NCI-H1930 (cell line): ENCODE results near the gene CADM2.
"Not testable (repeated sequence)": the region's sequence is repeated elsewhere in the genome, so short reads cannot be mapped to it uniquely, and the experiment has no call there.

Experiments
- DNase-seq, 2 experiments: peaks; one replicate each; lab custom pipeline; 2025; lab: John Stamatoyannopoulos, UW

CADM2 gene

DNA sequence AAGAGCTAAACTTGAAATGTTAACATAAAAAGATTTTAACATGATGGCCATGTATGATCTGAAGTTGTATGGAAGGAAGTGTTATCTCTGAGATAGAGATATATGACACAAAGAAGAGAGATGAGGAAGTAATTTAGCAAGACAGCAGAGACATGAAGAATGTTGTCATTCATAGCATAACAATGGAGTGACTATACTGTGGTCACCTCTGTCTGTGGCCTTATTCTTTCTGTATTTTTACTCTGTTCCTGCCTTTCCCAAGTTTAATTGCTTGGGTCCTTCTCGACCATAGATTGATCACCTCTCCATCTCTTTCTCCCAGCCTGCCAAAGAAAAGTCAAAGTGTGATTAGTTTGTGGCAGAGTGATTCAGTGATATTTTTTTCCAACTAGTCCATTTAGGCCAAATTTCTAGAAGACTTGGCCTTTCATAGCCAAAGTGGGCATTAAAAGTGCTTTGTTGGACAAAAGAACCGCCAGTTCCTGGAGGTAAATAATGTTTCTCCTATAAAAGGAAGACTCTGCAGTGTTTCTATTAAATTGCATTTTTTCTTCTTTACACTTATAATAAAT, 711.9 kb downstream of the CADM2 start:
- no peak for DNase-seq

GRCh38 chr3:85672761-85673160, 714.0 kb downstream of the CADM2 start:
- no peak for DNase-seq

DNA sequence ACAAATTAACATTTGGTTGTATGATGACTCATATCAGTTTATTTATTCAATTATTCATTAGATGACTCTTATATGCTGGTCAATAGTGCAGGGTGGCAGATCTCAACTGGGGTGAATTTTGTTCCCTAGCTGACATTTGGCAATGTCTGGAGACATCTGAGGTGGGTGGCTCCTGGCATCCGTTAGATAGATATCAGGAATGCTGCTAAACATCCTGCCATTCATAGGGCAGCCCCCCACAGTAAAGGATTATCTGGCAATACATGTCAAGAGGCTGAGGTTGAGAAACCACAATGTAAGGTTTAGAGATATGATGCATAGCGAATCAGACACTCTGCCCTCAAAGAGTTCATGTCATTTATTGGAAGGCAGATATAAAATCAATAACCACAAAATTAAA, 719.9 kb downstream of the CADM2 start:
- no peak for DNase-seq

- DNase-seq: no peak
These were observed 723.1 kb downstream of the CADM2 start for GRCh38 chr3:85681906-85682305.

GRCh38 chr3:85691196-85691595, 732.4 kb downstream of the CADM2 start:
- DNase-seq: no peak

DNA sequence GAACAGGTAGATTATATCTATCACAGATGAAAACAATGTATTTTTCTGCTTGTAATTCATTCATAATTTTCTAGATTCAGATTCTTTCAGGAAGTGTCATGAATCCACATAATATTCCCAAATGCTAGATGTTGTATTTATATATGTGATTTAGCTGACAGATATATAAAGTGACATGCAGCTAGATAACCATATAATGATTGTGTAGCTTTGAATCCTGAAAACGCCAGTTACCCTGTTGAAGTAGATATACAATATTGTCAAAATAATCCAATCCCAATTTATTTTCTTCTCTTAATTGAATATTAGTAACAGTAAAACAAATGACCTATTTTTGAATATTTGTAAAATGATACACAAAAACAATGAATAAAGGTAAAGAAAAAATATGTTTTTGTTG, 738.4 kb downstream of the CADM2 start:
- no peak for DNase-seq

DNA sequence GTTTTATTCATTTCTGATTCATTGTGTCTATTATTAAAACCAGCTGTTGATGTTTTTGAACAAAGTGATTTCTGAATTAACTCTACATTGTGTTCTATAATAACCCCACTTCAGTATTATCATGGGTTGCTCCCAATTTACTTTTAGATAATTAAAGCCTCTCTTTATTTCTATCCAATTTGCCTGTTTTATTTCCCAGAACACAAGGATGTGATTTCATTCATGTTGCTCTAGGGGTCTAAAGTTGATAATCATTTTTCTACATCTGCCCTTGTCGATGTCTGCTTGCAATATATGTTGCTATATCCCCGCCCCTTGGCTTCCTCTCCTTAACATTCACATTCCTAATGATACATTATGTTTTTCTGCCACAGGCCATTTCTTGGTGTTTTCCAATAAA, 747.3 kb downstream of the CADM2 start:
- no peak for DNase-seq

DNA sequence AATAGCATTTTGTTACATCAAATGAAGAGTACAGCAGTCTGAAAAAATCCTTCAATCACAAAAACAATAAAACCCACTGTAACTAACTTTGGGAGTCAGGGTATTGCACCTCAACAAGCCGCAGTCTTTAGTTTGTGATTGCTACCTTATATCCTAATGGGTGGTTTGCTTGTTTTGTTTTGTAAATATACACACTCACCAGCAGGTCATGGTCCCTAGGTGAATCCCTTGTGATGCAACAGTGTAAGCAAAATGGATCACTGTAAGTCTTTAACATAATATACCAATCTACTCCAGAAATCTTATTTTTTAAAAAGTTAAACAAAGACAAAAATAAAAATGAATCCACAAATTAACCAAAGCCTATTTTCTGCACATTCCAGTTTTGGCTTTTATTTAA, 749.5 kb downstream of the CADM2 start:
- DNase-seq: not testable (repeated sequence)

DNA sequence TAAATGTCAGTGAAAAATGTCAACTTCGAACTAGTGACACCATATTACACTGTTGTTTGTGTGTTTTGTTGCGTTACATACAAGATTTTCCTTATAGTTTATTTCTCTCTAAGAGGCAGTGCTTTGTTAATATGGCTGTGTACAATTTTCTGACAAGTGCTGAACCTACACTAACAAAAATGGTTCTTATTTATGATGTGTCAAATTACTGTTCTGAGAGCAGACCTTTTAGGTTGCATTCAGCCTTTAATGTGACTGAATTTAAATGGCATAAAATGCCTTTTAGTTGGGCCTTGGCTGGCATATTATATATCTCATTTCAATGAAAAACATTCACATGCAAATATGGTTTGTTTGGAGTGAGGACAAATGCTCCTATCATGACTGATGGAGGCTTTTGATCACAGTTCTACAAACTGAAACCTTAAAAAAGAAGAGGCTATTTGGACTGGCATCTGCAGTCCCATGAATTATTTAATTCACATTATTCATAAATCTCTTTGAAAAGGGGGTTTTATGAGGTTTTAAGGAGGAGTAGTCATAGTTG, 750.6 kb downstream of the CADM2 start:
- DNase-seq: no peak

DNA sequence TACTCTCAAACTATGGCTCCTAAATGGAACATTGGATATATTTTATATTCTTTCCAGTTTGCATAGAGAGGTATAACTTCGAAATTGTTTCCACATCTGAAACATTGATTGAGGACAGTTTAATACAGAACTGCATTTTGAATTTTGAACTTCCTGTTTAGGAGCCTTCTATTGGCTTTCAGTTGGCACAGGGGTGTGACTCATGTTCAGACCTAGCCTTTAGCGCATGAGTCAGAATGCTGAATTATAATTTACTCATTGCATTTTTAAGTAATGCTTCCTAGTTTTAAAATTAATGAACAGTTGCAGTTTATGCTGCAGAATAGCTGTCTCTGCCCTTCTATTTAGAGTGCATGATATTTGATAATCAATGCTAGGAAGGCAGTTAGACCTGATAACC, 751.7 kb downstream of the CADM2 start:
- DNase-seq: no peak

DNA sequence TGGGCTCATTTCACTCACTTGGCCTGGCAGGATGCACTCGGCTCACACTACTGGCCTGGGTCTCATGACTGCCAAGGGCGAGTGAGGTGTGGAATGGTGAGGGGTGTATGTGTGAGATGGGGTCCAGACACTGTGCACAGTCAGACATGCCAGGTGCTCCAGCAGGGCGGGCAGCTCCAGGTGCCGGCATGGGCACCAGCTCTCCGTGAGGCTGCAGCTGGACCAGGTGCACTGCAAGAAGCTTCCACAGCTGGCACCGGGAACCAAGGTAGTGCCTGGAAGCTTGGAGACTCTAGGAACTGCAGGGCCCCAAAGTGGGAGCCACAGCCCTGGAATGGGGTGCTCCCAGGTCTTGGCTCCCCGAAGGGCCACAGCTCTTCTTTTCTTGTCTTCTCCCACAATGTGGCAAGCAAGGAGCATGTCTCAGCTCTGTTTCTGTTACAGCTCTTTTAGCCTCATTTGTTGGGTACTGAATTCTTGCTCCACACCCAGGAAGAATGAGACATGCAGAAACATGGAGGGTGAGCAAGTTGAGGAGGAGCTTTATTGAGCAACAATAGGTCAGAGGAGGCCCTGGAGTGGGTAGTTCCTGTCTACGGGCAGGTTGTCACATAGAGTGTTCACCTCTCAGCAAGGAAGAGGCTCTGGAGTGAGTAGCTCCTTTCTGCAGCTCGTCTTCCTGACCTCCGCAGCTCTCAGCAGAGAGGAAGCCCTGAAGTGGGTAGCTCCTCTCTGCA, 762.8 kb downstream of the CADM2 start:
- DNase-seq: no peak

DNA sequence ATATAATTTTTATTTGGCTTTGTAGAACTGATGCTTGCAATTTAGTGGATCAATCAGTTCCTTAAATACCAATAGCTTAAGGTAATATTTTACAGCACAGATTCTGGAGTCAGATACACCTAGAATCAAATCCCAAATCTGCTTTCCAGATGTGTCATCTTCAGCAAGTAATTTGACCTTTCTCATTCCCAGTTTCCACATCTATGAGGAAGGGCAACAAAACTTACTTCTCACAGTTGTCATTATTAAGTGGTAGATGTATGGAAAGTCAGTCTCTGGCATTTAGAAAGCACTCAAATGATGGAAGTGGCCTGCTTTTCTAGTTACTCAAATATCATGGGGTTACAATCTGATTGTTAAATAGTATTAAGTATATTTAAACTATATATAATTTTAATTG, 767.0 kb downstream of the CADM2 start:
- DNase-seq: no peak

DNA sequence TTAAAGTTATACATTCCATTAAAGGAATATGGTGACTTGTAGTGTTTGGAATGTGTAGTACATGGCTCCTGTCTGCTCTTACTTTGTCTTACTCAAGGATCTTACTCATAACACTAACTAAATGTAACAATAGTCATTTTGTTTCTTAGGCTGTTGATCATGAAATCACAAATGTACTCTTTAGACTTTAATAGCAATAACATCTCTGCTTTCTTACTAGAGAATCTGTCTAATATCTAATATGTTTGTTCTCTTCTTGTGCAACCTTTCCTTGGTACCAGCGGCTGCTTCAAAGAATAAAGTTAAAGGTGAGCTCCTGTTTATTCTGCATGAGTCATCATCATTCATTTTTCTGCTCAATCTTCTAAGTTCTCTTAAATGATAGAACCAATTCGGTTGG, 767.5 kb downstream of the CADM2 start:
- no peak for DNase-seq

DNA sequence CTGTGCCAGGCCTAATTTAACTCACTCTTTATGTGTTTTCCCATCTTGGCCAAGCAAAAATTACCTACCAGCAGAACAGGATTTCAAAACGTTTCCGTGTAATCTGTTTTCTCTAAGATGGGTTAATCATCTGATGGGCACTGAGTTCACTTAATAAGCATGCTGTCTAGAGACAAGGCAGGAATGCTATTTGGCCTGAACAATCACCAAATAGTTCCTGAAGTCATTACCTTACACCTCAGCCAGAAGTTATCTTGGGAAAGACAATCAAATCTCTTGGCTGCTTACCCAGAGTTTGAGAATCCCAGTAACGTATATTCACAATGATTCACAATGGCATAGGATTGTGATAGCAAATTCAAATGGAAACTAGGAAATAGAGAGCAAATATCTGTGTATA, 779.1 kb downstream of the CADM2 start:
- DNase-seq: no peak

- DNase-seq: no peak
These were observed 781.8 kb downstream of the CADM2 start for GRCh38 chr3:85740561-85740960.

DNA sequence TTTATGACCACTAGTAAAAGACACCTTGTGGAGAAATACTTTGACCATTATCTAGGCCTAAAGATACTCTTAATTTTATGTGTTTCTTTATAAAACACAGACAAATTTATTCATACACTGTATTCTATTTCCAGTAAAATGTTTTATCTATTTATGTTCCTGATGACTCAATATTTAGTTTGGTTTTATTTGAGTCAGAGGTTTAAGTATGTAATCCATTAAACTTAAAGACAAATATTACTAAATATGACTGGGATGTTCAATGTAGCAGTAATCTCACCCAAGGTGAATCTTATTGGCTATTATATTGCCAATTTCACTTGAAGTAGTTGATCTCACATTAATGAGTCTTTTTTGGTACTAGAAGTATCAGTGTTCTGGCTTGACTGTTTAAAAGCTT, 799.7 kb downstream of the CADM2 start:
- DNase-seq: no peak

- DNase-seq: no peak
These were observed 801.6 kb downstream of the CADM2 start for GRCh38 chr3:85760342-85760741.

GRCh38 chr3:85780806-85781205, 822.0 kb downstream of the CADM2 start:
- DNase-seq: no peak

GRCh38 chr3:85781806-85782205, 823.0 kb downstream of the CADM2 start:
- DNase-seq: peak in 1 of 2 experiments; percentile 8

DNA sequence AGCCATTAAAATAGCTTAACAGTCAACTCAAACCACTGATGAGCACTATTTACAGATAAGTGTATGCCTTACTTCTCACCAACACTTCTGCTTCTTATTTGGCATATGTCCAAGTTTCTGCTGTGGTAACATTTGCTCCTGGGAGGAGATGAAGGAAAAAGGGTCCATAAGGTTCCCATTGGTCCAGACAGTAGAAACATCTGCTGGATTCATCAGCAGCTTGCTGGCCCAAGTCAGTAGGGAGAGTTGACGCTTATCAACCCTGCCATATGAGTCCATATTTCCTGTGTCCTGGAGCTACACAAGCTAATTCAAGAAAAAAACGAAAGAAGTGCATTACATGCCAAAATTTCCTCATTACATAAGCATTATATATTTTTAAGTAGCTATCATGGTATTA, 824.5 kb downstream of the CADM2 start:
- DNase-seq: no peak

GRCh38 chr3:85785766-85786165, 827.0 kb downstream of the CADM2 start:
- no peak for DNase-seq

- no peak for DNase-seq
These were observed 831.7 kb downstream of the CADM2 start for GRCh38 chr3:85790445-85791030.

GRCh38 chr3:85796140-85796539, 837.4 kb downstream of the CADM2 start:
- no peak for DNase-seq
